Amygdala (tissue), 56 donors: Measurements from ENCODE around the gene SYNE3.

Source experiments
- DNase-seq, 56 donors: peaks; one replicate each; lab custom pipeline; 2025; lab: John Stamatoyannopoulos, UW

SYNE3 gene

DNA sequence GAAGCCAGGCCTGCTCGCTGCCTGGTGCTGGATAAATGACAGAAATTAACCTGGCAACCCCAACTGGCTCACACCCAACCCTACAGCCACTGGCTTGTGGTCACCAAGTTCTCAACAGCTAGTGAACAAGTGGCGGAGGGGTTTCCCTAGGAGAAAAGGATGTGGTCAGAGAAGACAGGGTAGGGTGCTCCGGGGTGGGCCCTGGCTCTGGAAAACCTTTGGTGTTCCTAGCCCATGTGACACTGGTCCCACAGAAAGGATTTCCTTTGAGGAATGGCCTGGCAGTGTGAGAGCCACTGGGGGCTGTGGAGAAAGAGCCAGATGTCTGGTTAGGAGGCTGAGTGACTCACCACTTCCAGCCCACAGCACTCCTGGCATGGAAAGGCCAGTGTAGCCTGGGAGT, 8.7 kb downstream of the SYNE3 start:
- peak in 2 of 56 donors; percentile 21 to 22 for DNase-seq

DNA sequence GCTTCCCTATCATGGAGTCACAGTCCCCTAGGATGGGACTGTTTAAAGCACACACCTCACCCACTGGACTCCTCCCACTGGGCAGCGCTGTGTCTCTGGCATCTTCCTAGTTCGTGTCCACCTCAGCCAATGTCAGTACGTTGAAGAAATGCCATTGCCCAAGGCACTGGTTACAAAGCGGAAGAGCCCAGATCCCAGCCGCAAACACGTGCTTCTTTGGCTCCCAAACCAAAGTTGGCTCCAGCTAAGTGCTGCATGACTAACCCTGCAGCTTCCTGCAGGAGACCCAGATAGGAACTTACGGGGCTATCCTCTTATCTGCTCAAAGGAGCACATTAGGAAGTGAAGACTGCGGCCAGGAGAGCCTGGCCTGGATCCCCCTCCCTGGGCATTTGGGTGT, 9.3 kb downstream of the SYNE3 start:
- DNase-seq, result peak in 12 of 56 donors; percentile 23 to 57 (median 30)

DNA sequence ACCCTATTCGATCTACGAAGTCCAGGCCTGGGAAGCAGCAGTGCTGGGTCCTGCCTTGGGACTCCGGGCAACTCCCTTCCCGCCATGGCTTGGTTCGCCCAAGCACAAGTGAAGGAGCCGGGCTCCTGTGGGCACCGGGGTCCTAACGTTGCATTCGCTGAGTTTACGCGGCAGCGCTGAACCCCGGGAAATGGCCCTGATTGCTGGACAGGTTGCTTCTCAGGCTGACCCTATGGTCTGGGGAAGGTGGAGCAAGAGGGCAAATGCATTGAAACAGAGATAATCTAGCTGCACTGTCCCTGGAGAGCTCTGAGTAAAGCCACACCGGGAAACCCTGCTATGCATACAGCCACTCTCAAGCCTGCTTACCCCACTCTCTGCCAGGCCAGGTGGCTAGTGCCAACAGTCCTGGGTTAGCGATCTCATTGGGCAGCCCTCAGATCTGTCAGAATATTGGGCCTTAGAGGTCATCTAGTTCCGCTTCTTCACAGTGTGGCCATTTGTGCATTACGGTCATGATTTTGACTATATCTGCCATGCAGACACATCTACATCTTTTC, 11.3 kb downstream of the SYNE3 start:
- no peak for DNase-seq

GRCh38 chr14:95504135-95505029, 12.1 kb downstream of the SYNE3 start:
- DNase-seq, result peak in 1 of 56 donors; percentile 23

DNA sequence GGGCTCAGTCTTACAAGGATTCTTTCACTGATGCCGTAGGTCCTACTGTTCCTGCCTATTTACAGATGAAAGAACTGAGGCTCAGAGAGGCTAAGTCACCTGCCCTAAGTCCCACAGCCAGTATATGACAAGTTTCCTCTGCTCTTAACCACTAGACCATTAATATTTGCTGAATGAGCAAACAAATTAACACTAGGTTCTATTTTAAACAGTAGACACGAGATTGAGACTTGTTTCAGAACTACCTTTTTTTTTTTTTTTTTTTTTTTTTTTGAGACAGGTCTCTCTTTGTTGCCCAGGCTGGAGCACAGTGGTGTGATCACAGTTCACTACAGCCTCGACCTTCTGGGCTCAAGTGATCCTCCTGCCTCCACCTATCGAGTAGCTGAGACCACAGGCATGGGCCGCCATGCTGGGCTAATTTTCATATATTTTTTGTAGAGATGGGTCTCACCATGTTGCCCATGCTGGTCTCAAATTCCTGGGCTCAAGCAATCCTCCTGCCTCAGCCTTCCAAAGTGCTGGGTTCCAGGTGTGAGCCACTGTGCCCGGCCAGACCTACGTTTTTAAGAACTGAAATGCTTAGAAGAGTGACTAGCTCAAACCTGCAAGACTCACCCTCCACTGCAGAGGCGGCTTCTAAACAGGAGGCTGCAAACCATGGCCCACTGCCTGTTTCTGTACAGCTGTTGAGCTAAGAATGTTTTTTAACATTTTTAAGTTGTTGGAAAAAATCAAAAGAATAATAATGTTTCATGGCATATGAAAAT, 12.9 kb downstream of the SYNE3 start:
- no peak for DNase-seq

DNA sequence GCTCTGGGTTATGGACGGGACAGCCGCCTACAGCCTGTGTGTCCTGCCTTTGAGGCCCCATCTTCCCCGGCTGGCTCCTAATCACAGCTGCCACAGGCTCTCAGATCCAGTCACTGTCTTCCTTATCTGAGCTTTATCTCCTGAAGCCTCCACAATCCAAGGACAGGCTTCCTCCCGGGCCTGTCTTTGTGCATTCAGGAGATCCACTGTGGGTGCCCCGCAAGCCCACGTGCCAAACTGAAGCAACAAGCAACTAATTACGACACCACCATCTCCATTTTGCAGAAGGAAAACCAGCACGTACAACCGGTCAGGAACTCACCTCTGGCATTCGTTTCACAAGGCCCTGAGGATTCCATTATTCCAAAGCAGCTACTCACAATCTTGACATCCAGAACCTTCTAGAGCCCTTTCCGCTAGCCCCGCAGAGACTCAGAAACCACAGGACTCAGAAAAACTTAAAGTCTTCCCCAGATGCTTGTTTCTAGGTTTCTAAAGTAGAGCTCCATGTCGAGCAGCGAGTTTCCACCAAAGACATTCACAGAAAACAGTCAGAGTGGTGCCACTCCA, 14.0 kb downstream of the SYNE3 start:
- no peak for DNase-seq

DNA sequence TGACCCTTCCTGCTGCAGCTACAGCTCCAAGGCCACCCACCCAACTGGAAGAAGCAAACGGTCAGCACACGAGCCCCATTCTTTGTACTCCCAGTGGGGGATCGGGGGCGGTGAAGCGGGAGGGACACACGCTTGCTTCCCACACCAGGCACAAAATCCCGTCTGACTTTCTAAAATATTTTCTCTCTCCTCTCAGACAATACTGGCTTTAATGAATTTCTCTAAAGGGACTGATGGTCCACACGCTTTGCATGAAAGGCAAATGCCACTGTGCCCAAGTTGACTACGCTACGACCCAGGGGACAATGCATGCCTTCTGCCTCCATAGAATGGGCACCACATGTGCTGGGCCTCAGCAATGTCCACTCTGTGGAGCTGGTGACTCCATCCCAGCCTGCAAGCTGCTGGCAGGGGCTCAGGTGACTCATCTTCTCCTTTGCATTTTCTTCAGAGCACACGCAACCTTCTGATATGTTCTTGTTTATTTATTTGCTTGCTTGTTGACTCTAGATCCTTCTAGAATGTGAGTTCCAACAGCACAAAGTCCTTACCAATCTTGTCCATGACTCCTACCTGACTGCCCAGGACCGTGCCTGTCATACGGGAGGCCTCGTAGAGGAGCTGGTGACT, 15.6 kb downstream of the SYNE3 start:
- peak in 24 of 56 donors; percentile 32 to 88 (median 64) for DNase-seq

GRCh38 chr14:95500201-95500681, 16.2 kb downstream of the SYNE3 start:
- DNase-seq, result peak in 54 of 56 donors; percentile 26 to 88 (median 72)

- no peak for DNase-seq
Measured at GRCh38 chr14:95499354-95499750, 17.1 kb downstream of the SYNE3 start.

DNA sequence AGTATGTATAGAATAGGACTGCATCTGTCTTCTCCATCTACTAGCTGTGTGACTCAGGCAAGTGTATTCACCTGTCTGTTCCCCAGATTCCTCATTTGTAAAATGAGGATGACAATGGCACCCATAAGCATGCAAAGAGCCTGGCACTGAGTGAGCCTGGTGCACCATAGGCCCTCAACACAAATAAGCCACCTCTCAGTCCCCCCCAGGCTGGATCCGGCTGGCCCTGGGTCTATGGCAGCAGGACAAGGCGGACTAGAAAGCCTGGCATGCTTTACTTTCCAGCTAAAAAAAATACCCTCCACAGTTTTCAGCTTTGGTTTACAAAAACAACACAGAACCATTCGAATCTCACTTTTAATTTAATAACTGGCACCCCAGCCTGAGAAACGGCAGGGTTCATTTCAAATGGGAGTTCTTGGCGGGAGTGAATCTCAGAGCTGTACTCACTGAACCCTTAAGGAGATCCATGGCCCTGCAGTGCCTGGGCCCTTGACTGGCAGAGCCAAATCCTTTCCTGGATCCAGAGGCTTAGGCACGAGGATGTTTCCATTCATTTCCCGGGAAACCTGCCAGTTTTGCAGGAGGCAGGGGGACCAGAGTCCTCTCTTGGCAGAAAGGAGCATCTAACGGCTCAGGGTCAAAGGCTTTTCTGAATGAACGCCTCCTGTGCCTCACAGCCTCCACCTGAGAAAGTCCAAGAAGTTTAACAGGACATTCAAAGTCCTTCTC, 17.7 kb downstream of the SYNE3 start:
- peak in 39 of 56 donors; percentile 18 to 81 (median 52) for DNase-seq

GRCh38 chr14:95497561-95498011, 18.9 kb downstream of the SYNE3 start:
- peak in 1 of 56 donors; percentile 18 for DNase-seq

DNA sequence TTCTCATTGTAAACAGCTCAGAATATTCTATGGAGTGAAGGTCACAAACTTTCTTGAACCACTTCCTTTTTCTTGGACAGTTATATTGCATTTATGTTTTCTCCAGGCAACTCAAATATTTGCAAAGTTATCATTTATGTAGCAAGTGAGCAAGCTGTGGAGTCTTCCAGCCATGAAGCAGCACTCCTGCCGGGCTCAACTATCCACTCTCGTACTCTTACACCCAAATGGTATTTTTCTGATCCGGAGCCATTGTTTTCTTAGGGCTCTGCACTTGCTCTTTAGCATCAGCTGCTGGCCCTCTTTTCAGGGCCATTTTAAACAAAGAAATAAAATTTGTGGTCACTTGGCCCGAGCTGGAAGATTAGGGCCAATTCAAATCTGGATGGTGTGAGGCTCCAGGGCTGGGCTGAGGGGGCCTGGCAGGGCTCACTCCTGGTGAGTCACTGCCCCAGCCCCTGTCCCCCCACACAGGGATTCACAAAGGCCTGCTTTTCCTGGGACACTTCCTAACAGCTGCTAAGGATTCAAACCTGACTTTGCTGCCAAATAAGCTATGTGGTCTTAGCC, 19.7 kb downstream of the SYNE3 start:
- DNase-seq, result peak in 5 of 56 donors; percentile 32 to 53 (median 34)

GRCh38 chr14:95496111-95496681, 20.3 kb downstream of the SYNE3 start:
- DNase-seq, result no peak

DNA sequence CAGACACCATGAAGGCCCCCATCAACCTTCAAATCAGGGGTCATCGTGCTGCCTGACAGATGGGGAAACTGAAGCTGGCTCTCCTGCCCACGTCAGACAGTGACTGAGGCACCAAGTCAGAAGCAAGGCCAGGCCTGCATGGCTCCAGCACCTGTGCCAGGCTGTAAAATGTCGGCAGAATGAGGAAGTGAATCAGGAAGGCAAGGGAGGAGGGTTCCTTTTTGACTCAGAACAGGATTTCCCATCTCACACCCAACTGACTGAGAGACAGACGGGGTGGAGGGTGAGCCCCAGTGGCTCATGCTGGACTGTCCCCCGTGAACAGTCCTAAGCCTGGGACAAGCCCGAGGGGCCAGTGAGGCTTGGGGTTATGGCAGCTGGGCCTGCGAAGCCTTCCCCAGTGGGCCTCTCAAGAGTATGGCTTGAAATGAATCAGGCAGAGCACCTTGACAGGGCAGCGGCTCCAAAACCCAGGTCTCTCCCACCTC, 20.9 kb downstream of the SYNE3 start:
- DNase-seq, result no peak

DNA sequence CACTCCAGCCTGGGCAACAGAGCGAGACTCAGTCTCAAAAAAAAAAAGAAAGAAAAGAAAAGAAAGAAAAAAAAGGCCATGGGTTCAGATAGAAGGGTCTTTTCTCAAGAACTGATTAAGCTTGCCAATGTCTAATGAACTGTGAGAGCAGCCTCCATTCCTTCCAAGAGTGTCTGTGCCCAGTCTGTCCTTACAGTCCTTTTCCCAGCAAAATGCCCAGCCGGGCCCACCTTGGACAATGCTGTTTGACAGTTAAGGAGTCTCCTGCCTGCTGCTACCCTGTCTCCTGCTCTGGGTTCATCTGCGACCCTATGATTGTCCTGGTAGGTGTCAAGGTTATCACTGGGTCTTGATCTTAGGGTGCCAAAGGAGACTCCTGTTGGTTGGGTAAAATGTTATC, 21.4 kb downstream of the SYNE3 start:
- peak in 1 of 56 donors; percentile 16 for DNase-seq

DNA sequence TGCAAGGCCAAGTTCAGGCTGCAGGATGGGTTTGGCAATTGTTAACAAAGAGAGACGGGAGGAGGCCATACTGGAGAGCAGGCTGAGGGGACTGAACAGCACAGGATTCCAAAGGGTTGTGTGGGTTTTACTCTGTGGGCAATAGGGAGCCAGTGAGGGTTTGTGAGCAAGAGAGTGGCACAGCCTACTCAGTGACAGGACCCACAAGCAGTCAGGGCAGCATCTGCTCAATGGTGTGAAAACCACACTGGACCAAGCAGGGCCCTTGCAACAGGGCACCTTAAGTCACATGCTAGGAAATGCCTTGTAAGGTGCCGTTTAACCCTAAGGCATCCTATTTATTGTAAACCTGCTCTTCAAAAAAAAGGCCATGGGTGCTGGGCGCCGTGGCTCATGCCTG, 22.0 kb downstream of the SYNE3 start:
- DNase-seq, result no peak

- DNase-seq, result no peak
Measured at GRCh38 chr14:95493976-95494375, 22.5 kb downstream of the SYNE3 start.

GRCh38 chr14:95493503-95493902, 22.9 kb downstream of the SYNE3 start:
- peak in 1 of 56 donors; percentile 18 for DNase-seq
